GM18511 (cell line): ENCODE data around the gene PPP1R26.

ENCODE experiments used
- ATAC-seq: cut with Tn5 transposase; IDR thresholded peaks from one replicate; pipeline ENCODE4 v1.9.1; 2021; ENCODE audit warnings: mild to moderate bottlenecking, moderate library complexity; ENCODE audit not compliant: unreplicated experiment

PPP1R26 gene

DNA sequence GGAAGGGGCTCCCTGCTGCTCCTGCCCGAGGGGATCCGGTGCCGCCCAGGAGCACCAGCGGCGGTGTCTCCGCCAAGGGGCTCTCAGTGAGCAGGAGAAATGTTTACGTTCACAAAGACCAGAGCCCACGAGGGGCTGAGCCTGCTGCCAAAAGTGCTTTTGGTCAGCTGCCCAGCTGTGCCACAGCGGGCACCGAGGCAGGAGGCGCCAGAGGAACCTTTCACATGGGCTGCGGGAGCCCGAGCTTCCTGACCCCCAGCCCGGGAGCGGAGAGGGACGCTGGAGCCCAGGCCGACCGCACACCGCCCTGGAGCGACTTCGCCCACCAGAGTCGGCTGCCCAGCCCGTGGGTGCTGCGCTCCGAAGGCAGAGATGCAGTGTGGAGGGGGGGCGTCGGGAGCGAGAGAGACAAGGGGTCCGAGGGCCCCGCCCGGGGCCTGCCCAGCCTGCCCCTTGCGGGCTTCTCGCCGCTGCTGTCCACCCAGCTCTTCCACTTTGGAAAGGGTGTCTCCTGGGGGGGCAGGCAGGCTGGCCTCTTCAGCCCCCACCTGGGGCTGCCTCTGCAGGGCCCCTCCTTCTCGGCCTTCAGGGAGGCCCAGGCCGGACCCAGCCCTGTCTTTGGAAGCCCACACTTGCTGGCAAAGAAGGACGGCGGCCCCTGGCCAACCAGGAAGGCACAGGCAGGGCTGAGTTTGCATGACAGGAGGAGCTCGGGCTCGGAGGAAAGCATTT lies 7.9 kb downstream of the PPP1R26 start:
- no peak for ATAC-seq

GRCh38 chr9:135488013-135488330 lies 8.4 kb downstream of the PPP1R26 start:
- ATAC-seq, result no peak

DNA sequence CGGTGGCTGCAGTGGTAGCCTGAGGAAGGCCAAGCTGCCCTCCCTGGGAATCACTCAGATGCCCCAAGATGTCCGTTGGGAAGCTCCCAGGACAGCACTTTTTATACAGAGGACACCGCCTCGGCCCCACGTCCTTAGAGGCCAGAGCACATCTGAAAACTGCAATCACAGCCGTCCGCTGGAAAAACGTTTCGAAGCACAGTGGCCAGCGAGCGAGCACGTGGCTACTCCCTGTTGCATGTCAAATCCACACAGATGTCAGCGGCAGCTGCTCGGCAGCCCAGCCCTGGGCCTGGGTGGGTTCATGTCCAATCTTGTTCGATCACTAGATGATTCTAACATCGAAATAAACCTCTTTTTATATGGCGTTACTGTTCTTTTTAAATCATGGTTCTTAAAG lies 8.9 kb downstream of the PPP1R26 start:
- ATAC-seq, result no peak

GRCh38 chr9:135489188-135489906 lies 9.8 kb downstream of the PPP1R26 start:
- no peak for ATAC-seq

GRCh38 chr9:135490166-135490870 lies 10.7 kb downstream of the PPP1R26 start:
- no peak for ATAC-seq

- ATAC-seq, result no peak
These were observed 11.4 kb downstream of the PPP1R26 start for GRCh38 chr9:135490980-135491464.

DNA sequence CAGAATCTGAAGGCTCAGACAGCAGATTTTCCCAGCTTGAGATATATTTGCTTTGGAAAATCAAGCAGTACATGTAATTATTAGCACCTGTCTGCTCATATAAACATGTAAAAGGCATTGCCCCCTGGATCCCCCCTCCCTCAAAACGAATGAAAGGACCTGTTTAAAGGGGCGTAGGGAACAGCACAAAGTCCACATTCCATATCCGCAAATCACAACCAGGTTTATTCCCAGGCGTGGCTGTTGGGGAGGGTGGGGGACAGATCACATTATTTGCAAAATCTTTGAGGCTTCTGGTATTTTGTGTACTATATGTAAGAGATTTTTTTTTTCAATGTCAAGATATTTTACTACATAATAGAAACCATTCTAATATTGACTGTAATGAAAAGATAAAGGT lies 12.2 kb downstream of the PPP1R26 start:
- no peak for ATAC-seq

- ATAC-seq, result no peak
These were observed 13.5 kb downstream of the PPP1R26 start for GRCh38 chr9:135492886-135493669.

DNA sequence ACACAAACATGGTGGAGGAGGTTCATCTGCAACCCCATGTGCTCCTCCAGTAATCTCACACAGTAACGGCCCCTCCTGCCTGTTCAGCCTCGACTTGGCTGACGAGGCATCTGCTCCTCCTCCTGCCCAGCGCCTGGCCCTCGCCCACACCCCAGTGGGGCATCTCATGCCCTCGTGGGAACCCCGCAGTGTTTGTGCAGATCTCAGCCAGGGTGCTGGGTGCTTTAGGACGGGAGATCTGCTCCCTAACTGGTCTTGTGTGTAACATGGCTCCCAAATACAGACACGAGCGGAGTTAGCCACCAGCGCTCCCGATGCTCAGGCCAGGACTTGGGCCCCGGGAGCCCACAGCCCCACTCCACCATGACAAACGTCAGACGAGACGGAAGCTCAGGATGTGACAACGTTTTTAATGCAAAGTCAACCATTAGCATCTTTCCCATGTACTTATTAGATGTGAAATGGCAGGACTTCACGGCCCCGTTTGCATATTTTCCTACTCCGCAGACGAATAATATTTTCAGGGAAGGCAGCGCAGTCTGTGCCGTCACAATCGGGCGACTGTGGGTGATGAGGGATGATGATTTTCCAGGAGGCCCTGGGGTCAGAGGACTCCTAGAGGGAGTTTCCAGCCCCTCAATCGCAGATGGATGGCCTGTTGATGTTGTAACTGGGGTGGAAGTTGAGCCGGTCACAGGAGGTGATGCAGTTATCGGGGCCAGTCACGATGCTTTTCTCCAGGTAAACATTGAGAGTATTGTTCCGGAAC lies 15.4 kb downstream of the PPP1R26 start:
- ATAC-seq, result no peak

- no peak for ATAC-seq
These were observed 19.0 kb downstream of the PPP1R26 start for GRCh38 chr9:135498381-135499126.

DNA sequence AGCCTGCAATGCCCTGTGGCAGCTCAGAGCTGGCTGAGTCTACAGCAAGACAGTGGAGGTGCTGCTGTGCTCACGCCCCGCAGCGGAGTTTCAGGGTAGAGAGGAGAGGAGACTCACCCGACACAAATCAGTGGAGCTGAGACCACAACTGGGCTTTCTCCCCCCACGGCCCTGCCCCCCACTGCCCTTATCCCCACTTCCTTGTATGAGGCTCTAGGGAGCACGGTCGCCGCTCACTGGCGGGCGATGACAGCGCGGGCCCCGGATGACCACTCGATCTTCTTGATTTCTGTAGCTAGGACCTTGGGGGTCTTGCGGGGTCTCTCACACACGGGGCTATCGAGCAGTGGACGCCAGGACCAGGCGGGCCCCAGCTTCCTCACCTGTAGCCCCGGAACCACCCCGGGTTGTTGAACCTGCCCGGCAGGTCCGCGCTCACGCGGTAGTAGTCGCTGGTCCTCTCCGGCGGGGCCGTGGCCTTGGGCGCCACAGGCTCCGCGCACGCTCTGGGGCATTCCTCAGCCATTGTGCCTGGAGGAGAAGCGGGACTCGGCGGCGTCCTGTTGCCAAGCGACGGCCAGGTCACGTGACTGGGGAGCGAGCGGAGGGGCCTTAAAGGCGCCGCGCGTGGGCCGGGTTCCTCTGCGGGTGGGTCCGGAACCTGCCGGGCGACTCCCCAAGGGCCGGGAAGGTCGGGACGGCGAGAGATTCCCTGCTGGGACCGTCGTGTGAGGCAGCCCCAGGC lies 19.9 kb downstream of the PPP1R26 start:
- ATAC-seq, result peak; percentile 64

DNA sequence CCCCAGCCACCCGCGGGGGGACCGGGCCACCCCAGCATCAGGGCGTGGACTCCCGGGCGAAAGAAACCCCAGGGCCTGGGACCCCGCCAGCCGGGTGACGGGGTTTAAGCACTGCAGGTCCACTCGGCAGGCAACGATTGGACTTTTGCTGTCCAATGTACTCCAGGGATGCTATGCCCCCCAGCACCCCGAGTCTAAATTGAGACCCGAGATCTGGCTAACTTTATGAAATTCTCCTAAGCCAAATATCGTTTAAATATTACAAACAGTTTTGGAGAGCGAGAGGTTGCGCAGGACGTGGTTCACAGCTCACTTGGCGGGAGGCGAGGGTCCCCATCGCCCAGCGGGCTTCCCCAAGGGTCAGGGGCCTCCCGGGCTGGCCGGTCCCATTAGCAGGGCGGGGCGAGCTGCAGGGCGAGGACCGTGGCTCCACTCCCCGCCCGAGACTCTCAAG lies 20.5 kb downstream of the PPP1R26 start:
- ATAC-seq, result peak; percentile 15

DNA sequence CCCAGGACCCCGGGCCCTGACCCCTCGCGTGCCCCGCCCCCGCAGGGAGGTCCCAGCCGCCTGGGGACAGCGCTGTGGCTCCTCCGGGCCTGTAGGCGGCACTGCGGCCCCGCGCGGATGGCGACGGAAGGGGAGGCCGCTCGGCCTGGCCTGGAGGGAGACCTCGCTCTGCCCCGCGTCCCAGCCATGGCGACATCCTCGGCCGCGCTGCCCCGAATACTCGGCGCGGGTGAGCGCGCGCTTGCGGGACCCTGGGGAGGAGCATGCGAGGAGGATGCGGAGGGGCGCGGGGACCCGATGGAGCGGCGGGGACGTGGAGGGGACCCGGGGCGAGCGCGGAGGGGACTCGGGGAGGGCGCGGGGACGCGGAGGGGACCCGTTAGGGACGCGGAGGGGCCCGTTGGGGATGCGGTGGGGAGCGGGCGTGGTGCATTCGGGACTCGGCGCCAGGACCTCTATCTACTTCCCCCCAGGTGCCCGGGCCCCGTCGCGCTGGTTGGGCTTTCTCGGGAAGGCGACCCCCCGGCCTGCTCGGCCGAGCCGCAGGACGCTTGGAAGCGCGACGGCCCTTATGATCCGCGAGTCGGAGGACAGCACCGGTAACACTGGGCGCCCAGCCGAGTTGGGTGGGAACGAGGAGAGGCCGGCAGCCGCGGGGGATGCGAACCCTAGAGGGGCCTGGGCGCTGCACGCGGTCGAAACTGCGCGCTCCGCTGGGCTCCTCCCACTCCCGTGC lies 21.1 kb downstream of the PPP1R26 start, which contains the start of gene MRPS2:
Gene MRPS2 (plus strand): TSS at position 158 of the 736 bp plus-strand sequence. CDS start 29 bp downstream, at position 187.
- peak; percentile 87 for ATAC-seq

GRCh38 chr9:135501261-135502167 lies 21.9 kb downstream of the PPP1R26 start:
- ATAC-seq, result no peak

DNA sequence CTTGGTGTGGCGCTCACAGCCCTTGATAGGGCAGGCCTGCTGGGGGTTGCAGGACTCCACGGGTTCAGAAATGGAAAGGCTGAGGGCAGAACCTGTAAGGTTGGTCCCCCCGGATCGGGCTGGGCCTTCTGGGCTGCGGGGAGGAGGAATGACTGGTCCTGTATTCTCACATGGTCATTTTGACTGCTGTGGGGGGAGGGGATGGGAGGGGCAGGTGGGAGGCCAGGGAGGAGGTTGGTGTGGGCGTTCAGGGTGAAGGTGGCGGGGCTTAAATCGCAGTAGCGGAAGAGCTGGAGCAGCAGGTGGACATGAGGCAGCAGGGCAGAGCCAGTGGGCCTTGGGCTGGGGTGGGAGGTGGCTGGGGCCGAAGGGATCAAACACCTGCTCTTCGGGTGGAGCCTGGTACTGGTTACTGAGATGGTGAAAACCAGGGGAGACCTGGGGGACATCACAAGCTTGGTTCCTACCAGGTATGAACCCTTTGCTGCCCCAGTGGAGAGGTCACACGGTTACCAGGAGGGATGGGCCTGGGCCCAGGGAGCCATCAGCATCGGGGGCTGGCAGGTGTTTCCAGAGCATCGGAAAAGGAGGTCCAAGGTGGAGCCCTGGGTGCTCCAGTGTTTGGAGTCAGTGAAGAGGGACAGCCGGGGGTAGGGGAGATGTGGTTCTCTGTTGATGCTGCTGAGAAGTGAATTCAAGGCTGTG lies 22.7 kb downstream of the PPP1R26 start:
- ATAC-seq, result no peak

DNA sequence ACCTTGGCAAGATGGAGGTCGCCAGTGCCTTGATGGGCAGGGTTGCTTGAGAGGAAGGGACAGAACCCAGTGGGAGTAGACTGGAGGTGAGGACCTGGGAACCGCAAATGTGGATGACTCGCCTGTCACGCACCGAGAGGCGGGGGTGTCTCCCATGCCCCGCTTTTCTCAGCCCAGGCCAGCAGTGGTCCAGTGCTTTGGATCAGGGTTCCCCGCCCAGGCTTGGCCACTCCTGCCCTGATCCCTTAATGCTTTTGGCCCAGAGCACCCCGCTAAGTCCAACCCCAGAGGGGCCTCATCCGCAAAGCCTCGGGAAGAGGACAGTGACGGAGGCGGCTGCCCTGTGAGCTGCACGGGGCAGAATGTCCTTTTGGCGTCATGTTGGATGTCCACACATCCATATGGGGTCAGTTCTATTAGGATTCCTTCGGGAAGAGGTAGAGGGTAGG lies 23.3 kb downstream of the PPP1R26 start:
- no peak for ATAC-seq
